Erythroblast (primary cell): Measurements from ENCODE around the gene BAIAP2.

Source experiments
- GATA1 ChIP-seq: IDR thresholded peaks from 2 replicates; pipeline ENCODE4 v1.6.1; 2011; ENCODE audit warnings: low read depth, mild to moderate bottlenecking, control low read depth, low read length, moderate library complexity
- POLR2A ChIP-seq: IDR thresholded peaks from 2 replicates; pipeline ENCODE4 v1.6.1; 2011; ENCODE audit warnings: mild to moderate bottlenecking, low read length

DNA sequence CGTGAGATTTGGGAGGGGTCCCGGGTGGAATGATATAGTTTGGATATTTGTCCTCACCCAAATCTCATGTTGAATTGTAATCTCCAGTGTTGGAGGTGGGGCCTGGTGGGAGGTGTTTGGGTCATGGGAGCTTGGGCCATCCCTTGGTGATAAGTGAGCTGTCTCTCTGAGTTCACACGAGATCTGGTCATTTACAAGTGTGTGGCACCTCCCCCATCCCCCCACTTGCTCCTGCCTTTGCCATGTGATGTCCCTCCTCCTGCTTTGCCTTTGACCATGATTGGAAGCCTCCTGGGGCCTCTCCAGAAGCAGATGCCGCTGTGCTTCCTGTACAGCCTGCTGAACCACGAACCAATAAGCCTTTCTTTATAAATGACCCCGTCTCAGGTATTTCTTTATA is 21.3 kb upstream of the BAIAP2 start:
- TF ChIP-seq POLR2A (no peak), GATA1 (no peak)
